Measurements from ENCODE around the gene CSK. TPM values are rescaled to one million over a fixed set of nuclear protein-coding genes. Genes with fewer than 3 reads are reported as not detected.

Gene CSK
- total RNA-seq, 1 donor from 2014 or later = 34.0 TPM

DNA sequence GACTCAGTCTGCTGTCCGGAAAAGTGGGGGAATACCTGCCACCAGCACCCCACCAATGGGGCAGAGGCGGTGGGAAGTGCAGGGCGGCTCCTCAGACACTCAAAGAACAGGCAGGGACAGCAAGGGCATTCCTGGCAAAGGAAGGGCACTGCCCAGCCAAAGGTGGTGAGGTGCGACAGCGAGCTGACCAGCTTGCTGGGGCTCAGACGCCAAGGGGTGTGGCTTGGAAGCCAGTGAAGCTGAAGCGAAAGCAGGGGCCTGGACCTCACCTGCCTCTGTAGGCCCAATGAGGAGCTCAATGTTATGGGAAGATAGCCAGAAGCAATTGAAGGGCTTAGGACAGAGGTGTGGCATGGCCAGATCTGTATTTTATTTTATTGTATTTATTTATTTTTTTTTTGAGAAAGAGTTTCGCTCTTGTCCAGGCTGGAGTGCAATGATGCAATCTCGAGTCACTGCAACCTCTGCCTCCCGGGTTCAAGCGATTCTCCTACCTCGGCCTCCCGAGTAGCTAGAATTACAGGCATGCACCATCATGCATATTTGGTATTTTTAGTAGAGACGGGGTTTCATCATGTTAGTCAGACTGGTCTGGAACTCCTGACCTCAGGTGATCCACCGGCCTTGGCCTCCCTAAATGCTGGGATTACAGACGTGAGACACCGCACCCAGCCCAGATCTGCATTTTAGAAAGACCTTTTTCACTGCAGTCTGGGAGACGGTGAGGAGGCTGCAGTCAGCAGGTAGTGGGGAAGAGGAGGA, 26.4 kb downstream of the CSK start:
- Histone ChIP-seq H3K4me1 (peaks cover 22% of the 10 kb centered on the region), H3K27me3 (ENCODE audit: low read depth) (no peaks in the 10 kb centered on the region), H3K4me3 (no peak overlapping the region), H3K27ac (replicated peaks) (no peak overlapping the region), H3K9me3 (replicated peaks) (no peaks in the 10 kb centered on the region), H3K36me3 (peaks cover 6% of the 10 kb centered on the region)
- DNase-seq = no peak
- intact Hi-C loops (cut with micrococcal nuclease) = no loop called here
- TF ChIP-seq, protein P1, sequence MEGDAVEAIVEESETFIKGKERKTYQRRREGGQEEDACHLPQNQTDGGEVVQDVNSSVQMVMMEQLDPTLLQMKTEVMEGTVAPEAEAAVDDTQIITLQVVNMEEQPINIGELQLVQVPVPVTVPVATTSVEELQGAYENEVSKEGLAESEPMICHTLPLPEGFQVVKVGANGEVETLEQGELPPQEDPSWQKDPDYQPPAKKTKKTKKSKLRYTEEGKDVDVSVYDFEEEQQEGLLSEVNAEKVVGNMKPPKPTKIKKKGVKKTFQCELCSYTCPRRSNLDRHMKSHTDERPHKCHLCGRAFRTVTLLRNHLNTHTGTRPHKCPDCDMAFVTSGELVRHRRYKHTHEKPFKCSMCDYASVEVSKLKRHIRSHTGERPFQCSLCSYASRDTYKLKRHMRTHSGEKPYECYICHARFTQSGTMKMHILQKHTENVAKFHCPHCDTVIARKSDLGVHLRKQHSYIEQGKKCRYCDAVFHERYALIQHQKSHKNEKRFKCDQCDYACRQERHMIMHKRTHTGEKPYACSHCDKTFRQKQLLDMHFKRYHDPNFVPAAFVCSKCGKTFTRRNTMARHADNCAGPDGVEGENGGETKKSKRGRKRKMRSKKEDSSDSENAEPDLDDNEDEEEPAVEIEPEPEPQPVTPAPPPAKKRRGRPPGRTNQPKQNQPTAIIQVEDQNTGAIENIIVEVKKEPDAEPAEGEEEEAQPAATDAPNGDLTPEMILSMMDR (IDR thresholded peaks at IDR 0.05; ENCODE audit: borderline replicate concordance) = no peak

DNA sequence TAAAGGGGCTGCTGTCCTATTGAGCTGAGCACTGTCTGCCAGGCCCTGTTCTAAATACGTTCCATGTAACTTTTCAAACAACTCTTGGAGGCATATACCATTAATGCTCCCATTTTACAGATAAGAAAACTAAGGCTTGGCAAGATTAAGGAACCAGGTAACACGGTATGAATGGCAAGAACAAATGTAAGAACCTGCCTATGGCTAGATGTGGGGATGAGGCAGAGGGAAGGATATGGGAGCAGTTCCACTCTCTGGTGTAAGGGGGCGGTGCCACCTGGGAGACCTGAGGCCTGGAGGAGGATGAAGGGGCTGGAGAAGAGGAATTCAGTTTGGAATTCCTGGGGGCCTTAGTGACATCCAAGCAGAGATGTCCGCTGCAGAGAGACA, 27.0 kb downstream of the CSK start:
- DNase-seq = no peak
- intact Hi-C loops (cut with micrococcal nuclease) = no loop called here
- Histone ChIP-seq H3K9me3 (replicated peaks) (no peaks in the 10 kb centered on the region), H3K4me3 (no peak overlapping the region), H3K4me1 (peaks cover 24% of the 10 kb centered on the region), H3K27me3 (ENCODE audit: low read depth) (no peaks in the 10 kb centered on the region), H3K36me3 (peaks cover under 1% of the 10 kb centered on the region), H3K27ac (replicated peaks) (no peak overlapping the region)
- TF ChIP-seq, protein P1 (IDR thresholded peaks at IDR 0.05; ENCODE audit: borderline replicate concordance) = no peak

DNA sequence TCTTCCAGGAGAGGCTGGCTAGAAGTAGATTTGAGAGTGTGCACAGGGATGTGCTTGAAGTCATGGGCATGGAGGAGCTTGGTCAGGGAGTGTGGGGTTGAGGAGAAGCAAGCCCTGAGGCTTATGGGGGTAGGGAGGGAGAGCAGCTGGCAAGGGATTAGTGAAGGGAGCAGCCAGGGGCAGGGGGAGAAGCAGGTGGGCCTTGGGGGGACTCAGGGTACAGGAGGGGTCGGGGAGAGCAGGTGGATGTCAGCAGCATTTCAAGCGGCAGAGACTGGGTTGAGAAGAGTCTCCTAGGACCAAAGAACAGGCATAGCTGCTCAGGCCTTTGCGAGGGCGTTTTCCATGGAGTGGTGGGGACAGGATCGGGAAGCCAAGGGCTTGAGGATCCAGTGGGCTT, 27.4 kb downstream of the CSK start:
- H3K4me3 ChIP-seq = no peak overlapping the region
- no peak overlapping the region for H3K27ac ChIP-seq (replicated peaks)
- H3K9me3 ChIP-seq (replicated peaks) = no peaks in the 10 kb centered on the region
- no peak for DNase-seq
- no peaks in the 10 kb centered on the region for H3K36me3 ChIP-seq
- H3K4me1 ChIP-seq = peaks cover 24% of the 10 kb centered on the region
- TF ChIP-seq, protein P1 (IDR thresholded peaks at IDR 0.05; ENCODE audit: borderline replicate concordance) = no peak
- intact Hi-C loops (cut with micrococcal nuclease) = no loop called here
- no peaks in the 10 kb centered on the region for H3K27me3 ChIP-seq (ENCODE audit: low read depth)

DNA sequence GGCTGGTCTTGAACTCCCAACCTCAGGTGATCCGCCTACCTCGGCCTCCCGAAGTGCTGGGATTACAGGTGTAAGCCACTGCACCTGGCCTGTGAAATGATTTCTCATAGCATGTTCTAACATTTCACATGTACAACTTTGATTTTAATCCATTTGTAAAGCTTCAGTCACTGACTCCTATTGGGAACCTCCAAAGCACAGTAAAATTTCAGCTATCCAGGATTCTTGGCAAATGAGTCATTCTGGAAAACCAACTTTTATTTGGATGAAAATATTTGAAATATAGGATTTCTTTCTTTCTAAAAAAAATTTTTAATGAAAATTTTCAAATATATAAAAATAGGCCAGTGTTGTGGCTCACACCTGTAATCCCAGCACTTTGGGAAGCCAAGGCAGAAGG, 28.1 kb downstream of the CSK start:
- Histone ChIP-seq H3K4me1 (peaks cover 30% of the 10 kb centered on the region), H3K4me3 (no peak overlapping the region), H3K9me3 (replicated peaks) (no peaks in the 10 kb centered on the region), H3K27me3 (ENCODE audit: low read depth) (no peaks in the 10 kb centered on the region), H3K36me3 (no peaks in the 10 kb centered on the region), H3K27ac (replicated peaks) (no peak overlapping the region)
- intact Hi-C loops (cut with micrococcal nuclease) = no loop called here
- TF ChIP-seq, protein P1 (IDR thresholded peaks at IDR 0.05; ENCODE audit: borderline replicate concordance) = no peak
- DNase-seq = no peak

DNA sequence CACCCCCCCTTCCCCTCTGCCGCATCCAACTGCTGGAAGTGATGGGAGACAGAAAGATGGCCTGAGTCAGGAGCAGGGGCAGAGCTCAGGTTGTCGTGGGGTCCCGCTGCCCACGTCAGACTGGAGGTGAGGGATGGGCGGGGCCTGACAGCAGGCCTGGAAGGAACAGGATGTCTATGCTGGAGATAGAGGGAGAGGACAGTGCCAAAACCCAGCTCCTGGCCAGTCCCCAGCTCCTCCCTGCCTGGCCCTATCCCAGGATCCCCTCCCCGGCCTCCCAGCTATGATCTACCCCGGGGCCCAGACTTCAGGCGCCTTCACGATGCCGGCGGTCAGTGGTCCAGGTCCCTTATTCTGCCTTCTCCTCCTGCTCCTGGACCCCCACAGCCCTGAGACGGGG, 30.7 kb downstream of the CSK start, which contains the start of gene LMAN1L:
LMAN1L (plus strand) TSS at position 303 of the 400 bp plus-strand sequence; CDS start at position 323, 20 bp downstream.
- H3K4me1 ChIP-seq = peaks cover 52% of the 10 kb centered on the region
- H3K27ac ChIP-seq (replicated peaks) = peak within 1 kb of the TSS; percentile 30
- peak within 1 kb of the TSS; percentile 41 for H3K4me3 ChIP-seq
- intact Hi-C loops (cut with micrococcal nuclease) = no loop called here
- H3K9me3 ChIP-seq (replicated peaks) = no peaks in the 10 kb centered on the region
- no peaks in the 10 kb centered on the region for H3K36me3 ChIP-seq
- no peaks in the 10 kb centered on the region for H3K27me3 ChIP-seq (ENCODE audit: low read depth)
- DNase-seq = no peak
- TF ChIP-seq, protein P1 (IDR thresholded peaks at IDR 0.05; ENCODE audit: borderline replicate concordance) = no peak

Measured in left ventricle myocardium inferior (tissue), 1 donor.